AG09309 (cell line): ENCODE data around the gene NOC4L.
"Not testable (repeated sequence)": the region's sequence is repeated elsewhere in the genome, so short reads cannot be mapped to it uniquely, and the experiment has no call there.

Experiments used
- DNase-seq: peaks from one replicate; pipeline ENCODE4 v3.0.0-alpha.2; 2010; ENCODE audit warnings: low read depth
- H3K4me3 ChIP-seq: 2 replicates; pipeline ENCODE4 v1.5.1; 2011; ENCODE audit warnings: mild to moderate bottlenecking, low read depth, low read length, moderate library complexity; ENCODE audit not compliant: control insufficient read depth
- TF ChIP-seq, protein P1 (sequence below): IDR thresholded peaks from 2 replicates; pipeline ENCODE4 v1.5.1; 2011; ENCODE audit warnings: mild to moderate bottlenecking, low read depth, low read length, inconsistent platforms; ENCODE audit not compliant: insufficient read depth, control insufficient read depth; ENCODE audit errors: missing control alignments

The NOC4L gene

DNA sequence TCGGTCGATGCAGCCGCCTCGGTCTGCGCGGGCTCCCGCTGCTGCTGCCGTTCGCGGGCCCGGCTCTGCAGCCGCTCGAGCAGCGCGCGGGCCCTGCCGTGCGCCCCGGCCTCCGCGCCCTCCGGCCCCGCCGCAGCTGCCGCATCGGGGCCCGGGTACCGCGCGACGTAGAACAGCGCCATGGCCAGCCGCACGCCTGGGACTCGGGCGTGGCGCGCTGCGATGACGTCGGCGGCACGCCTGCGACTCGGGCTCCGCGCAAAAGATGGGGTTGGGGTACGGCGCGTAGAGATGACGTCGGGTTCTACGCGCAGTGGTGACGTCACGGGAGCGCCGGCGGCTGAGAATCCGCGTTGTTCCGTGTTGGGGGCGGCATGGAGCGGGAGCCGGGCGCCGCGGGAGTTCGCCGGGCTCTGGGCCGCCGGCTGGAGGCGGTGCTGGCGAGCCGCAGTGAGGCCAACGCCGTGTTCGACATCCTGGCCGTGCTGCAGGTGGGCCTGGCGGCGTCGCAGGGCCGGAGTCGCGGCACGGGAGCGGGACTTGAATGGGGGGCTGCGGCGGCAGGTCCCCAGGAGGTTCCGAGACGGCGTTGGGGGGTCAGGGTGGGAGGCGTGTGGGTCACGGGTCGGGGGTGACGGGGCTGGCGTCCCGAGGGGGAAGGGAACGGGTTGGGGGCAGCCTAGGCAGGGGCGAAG lies at the start of gene NOC4L, which contains the start of gene DDX51:
TSS of gene NOC4L (plus strand) at position 343 of the 695 bp plus-strand sequence. CDS start at position 375, 32 bp downstream.
TSS of gene DDX51 (minus strand) at position 205 of the 695 bp plus-strand sequence. CDS start at position 182, 23 bp downstream.
- TF ChIP-seq, protein P1, sequence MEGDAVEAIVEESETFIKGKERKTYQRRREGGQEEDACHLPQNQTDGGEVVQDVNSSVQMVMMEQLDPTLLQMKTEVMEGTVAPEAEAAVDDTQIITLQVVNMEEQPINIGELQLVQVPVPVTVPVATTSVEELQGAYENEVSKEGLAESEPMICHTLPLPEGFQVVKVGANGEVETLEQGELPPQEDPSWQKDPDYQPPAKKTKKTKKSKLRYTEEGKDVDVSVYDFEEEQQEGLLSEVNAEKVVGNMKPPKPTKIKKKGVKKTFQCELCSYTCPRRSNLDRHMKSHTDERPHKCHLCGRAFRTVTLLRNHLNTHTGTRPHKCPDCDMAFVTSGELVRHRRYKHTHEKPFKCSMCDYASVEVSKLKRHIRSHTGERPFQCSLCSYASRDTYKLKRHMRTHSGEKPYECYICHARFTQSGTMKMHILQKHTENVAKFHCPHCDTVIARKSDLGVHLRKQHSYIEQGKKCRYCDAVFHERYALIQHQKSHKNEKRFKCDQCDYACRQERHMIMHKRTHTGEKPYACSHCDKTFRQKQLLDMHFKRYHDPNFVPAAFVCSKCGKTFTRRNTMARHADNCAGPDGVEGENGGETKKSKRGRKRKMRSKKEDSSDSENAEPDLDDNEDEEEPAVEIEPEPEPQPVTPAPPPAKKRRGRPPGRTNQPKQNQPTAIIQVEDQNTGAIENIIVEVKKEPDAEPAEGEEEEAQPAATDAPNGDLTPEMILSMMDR = no peak
- DNase-seq = peak; percentile 71
- H3K4me3 ChIP-seq = peak within 1 kb of the TSS; percentile 94

DNA sequence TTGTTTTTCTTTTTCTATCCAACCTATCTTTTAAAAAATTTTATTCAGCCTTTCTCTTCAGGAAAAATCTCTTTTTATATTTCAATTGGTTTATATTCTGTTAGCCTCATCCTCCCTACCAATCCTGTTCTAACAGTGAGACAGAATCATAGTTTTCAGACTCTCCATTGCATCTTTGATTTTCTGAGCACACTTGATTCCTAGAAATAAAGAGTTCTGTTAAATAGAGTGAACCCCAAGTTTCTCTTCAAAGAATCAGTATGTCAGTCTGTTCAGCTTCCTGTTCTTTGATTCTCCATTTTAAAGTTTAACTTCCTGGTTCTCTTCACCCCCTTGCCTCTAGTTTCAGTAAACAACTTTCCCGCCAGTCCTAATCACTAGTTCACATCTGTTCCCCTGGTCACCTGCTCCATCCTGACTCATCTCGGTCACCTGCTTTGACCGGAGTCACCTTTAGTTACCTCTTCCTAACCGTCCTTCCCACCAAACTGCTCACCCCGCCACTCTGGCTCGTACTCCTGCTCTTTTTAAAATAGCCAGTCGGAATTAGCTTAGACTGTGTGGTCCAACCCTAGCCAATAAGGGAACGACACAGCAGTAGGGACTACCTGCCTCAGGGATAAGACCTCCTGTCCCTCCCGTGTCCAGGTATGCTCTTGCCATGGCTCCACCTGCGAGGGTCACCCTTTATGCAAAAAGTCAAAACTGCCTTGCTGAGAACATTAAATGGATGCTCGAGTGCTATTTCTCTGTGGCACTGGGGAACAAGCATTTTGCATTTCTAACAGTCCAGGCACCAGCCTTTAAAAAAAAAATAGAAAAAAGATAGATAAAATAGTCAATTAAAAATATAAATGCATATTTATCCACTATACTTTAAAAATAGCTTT lies 48.5 kb upstream of the NOC4L start:
- TF ChIP-seq, protein P1 = no peak
- no peak overlapping the region for H3K4me3 ChIP-seq
- no peak for DNase-seq

DNA sequence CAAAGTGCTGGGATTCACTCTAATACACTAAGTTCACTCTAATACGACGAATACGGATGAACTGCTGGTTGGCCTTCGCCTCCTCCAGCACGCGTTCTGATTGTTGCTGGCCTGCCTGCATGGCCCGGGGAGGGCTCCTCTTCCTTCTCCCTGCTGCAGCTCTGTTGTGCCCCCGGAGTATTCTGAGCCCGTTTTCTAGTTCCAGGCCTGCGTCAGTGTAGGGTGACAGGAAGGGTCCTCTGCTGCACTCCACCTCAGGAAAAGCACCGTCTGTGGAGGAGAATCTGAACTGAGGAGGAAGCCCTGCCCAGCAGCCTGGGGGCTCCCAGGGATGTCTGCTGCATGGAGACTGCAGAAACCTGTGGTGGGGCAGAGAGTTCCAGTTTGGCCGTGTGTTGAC lies 44.5 kb upstream of the NOC4L start:
- TF ChIP-seq, protein P1 = no peak
- DNase-seq = no peak
- no peak overlapping the region for H3K4me3 ChIP-seq

DNA sequence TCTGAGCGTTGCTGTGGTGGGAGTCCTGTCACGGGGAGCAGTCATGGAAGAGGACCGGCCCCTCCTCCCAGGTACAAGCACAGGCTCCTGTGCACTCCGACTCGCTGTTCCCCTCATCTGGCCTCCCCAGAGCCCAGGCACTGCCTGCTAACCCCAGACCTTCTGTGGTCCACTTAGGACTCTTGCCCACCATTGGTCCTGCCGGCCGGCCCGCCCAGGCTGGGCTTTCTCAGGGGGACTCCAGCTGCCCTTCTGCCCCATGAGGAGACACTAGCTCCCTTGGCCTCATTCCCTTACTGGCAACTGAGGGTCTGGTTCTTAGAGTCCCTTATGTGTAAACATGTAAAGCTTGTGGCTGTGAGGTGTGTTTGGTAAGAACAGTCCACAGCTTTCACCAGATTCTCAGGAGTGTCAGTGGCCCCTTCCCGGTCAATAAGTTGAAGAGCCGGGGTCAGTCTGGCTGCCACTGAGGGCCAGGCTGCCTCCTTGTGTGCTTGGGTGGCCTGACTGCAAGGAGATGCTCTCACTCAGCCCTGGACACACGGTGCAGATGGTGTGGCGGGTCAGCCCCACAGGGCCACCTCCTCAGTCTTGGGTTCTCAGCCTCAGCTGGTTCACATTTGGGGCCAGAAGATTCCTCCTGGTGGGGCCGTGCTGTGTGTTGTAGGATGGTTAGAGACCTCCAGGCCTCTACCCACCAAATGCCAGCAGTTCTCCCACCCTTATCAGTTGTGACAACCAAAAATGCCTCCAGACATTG lies 43.8 kb upstream of the NOC4L start:
- no peak overlapping the region for H3K4me3 ChIP-seq
- DNase-seq = no peak
- TF ChIP-seq, protein P1 = no peak

DNA sequence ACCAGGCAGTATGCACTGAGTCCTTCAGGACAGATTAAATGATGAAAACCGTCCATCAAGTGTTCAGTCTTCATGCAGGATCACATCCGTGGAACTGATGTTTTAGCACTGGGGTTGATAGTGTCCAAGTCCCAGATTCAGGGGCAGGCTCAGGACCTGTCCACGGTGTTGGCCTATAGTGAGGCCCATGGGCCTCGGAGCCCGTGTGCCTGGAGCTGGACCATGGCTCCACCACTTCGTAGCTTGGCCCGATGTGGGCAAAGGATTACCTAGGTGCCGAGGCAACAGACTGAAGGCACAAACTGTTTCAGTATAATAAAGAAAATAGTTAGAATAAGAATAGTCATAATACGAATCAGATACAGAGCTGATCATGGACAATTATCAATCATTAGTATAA lies 42.0 kb upstream of the NOC4L start:
- TF ChIP-seq, protein P1 = no peak
- no peak for DNase-seq
- H3K4me3 ChIP-seq = no peak overlapping the region

DNA sequence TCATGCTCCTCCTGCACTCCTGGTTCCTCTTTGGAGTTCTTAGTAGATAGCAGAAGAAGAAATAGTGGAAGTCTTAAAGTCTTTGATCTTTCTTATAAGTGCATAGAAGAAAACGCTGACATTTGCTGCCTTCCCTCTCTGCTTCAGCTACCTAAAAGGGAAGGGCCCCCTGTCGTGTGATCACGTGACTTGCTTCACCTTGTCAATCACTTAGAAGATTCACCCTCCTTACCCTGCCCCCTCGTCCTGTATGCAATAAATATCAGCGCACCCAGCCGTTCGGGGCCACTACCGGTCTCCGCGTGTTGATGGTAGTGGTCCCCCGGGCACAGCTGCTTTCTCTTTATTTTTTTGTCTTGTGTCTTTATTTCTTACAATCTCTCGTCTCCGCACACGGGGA lies 41.2 kb upstream of the NOC4L start:
- not testable (repeated sequence) for DNase-seq, H3K4me3 ChIP-seq
